ENCODE data around the gene DKK3. TPM values are rescaled to one million over a fixed set of nuclear protein-coding genes. Genes with fewer than 3 reads are reported as not detected.

The DKK3 gene
- polyA plus RNA-seq, 3 donors = not detected

- Histone ChIP-seq H3K9ac (ENCODE audit: insufficient read depth, low read length, poor library complexity, severe bottlenecking) (no peak overlapping the region), H3K27me3 (ENCODE audit: control insufficient read depth in 2 of 2, insufficient read depth in 2 of 2, low read length in 2 of 2) (peaks cover 2 to 4% of the 10 kb centered on the region in 2 donors), H3K4me2 (replicated peaks; ENCODE audit: extremely low read depth, low read length, poor library complexity, severe bottlenecking) (no peak overlapping the region), H3K4me3 (replicated peaks in 1 of 3; ENCODE audit: low read depth in 2 of 3, low read length in 3 of 3) (no peak overlapping the region), H3K79me2 (ENCODE audit: insufficient read depth, low read length) (no peaks in the 10 kb centered on the region), H4K20me1 (ENCODE audit: insufficient read depth, low read length) (no peaks in the 10 kb centered on the region), H2AFZ (ENCODE audit: insufficient read depth, low read depth, low read length, poor library complexity, severe bottlenecking) (no peak overlapping the region), H3K9me3 (replicated peaks in 1 of 2; ENCODE audit: control insufficient read depth in 1 of 2, insufficient read depth in 1 of 2, low read length in 2 of 2) (no peaks in the 10 kb centered on the region), H3K4me1 (ENCODE audit: control insufficient read depth in 1 of 2, insufficient read depth in 2 of 2, low read length in 2 of 2) (peaks cover 0 to 8% of the 10 kb centered on the region in 2 donors), H3K27ac (ENCODE audit: low read depth in 1 of 2, low read length in 2 of 2) (no peak overlapping the region), H3K36me3 (replicated peaks in 1 of 2; ENCODE audit: control insufficient read depth in 1 of 2, insufficient read depth in 2 of 2, low read length in 2 of 2) (no peaks in the 10 kb centered on the region)
- no peak overlapping the region for H3K27ac Mint-ChIP-seq
- no peak for DNase-seq
- H3K27me3 Mint-ChIP-seq (ENCODE audit: low read depth in 3 of 3) = peaks cover 7 to 17% (median 12%) of the 10 kb centered on the region in 3 donors
- no CpG with 5 or more reads among the region's 3 CpGs for whole genome bisulfite sequencing (ENCODE audit: insufficient coverage)
- no peak for TF ChIP-seq CTCF (IDR thresholded peaks at IDR 0.05)
- peaks cover 0 to 2% (median 0%) of the 10 kb centered on the region in 7 donors for H3K9me3 Mint-ChIP-seq
- H3K4me3 Mint-ChIP-seq = no peak overlapping the region
- no peaks in the 10 kb centered on the region for H3K36me3 Mint-ChIP-seq
- H3K4me1 Mint-ChIP-seq = peaks cover 14% of the 10 kb centered on the region
- intact Hi-C loops (cut with micrococcal nuclease) = no loop called here
Measured at GRCh38 chr11:11997049-11997322, 11.4 kb downstream of the DKK3 start.

- Mint-ChIP-seq H3K27ac (no peak overlapping the region), H3K4me3 (no peak overlapping the region), H3K4me1 (peaks cover 14% of the 10 kb centered on the region)
Measured at GRCh38 chr11:11996321-11997048, 11.9 kb downstream of the DKK3 start.

More at GRCh38 chr11:11996321-11997048, 11.9 kb downstream of the DKK3 start:
- H3K9me3 Mint-ChIP-seq = peaks cover 0 to 2% (median 0%) of the 10 kb centered on the region in 7 donors
- TF ChIP-seq CTCF (IDR thresholded peaks at IDR 0.05) = no peak
- no peaks in the 10 kb centered on the region for H3K36me3 Mint-ChIP-seq
- no peaks in the 10 kb centered on the region for H3K36me3 ChIP-seq (replicated peaks in 1 of 2; ENCODE audit: control insufficient read depth in 1 of 2, insufficient read depth in 2 of 2, low read length in 2 of 2)
- H3K9ac ChIP-seq (ENCODE audit: insufficient read depth, low read length, poor library complexity, severe bottlenecking) = no peak overlapping the region
- intact Hi-C loops (cut with micrococcal nuclease) = no loop called here
- H2AFZ ChIP-seq (ENCODE audit: insufficient read depth, low read depth, low read length, poor library complexity, severe bottlenecking) = no peak overlapping the region
- no peak overlapping the region for H3K4me3 ChIP-seq (replicated peaks in 1 of 3; ENCODE audit: low read depth in 2 of 3, low read length in 3 of 3)
- no peaks in the 10 kb centered on the region for H3K79me2 ChIP-seq (ENCODE audit: insufficient read depth, low read length)
- no peaks in the 10 kb centered on the region for H3K9me3 ChIP-seq (replicated peaks in 1 of 2; ENCODE audit: control insufficient read depth in 1 of 2, insufficient read depth in 1 of 2, low read length in 2 of 2)
- H3K4me2 ChIP-seq (replicated peaks; ENCODE audit: extremely low read depth, low read length, poor library complexity, severe bottlenecking) = no peak overlapping the region
- peaks cover 2 to 4% of the 10 kb centered on the region in 2 donors for H3K27me3 ChIP-seq (ENCODE audit: control insufficient read depth in 2 of 2, insufficient read depth in 2 of 2, low read length in 2 of 2)
- WGBS (ENCODE audit: insufficient coverage) = 100% methylated on average over 6 of the region's 11 CpGs
- no peak for DNase-seq
- peaks cover 0 to 8% of the 10 kb centered on the region in 2 donors for H3K4me1 ChIP-seq (ENCODE audit: control insufficient read depth in 1 of 2, insufficient read depth in 2 of 2, low read length in 2 of 2)
- H4K20me1 ChIP-seq (ENCODE audit: insufficient read depth, low read length) = no peaks in the 10 kb centered on the region
- H3K27me3 Mint-ChIP-seq (ENCODE audit: low read depth in 3 of 3) = peaks cover 5 to 17% (median 12%) of the 10 kb centered on the region in 3 donors
- no peak overlapping the region for H3K27ac ChIP-seq (ENCODE audit: low read depth in 1 of 2, low read length in 2 of 2)
